ENCODE data around the gene CHCHD4. TPM values are rescaled to one million over a fixed set of nuclear protein-coding genes. Genes with fewer than 3 reads are reported as not detected.
"Not testable (repeated sequence)": the region's sequence is repeated elsewhere in the genome, so short reads cannot be mapped to it uniquely, and the experiment has no call there.

Gene CHCHD4
- polyA plus RNA-seq, 3 donors, result 6.5 to 13.8 (median 13.6) TPM

GRCh38 chr3:14113965-14114635 lies 10.6 kb downstream of the CHCHD4 start:
- Histone ChIP-seq H3K9ac (ENCODE audit: insufficient read depth, low read length, poor library complexity, severe bottlenecking) (no peak overlapping the region), H3K27me3 (ENCODE audit: control insufficient read depth in 2 of 2, insufficient read depth in 2 of 2, low read length in 2 of 2) (no peaks in the 10 kb centered on the region), H3K4me3 (replicated peaks in 1 of 3; ENCODE audit: low read depth in 2 of 3, low read length in 3 of 3) (no peak overlapping the region), H3K9me3 (replicated peaks in 1 of 2; ENCODE audit: control insufficient read depth in 1 of 2, insufficient read depth in 1 of 2, low read length in 2 of 2) (no peaks in the 10 kb centered on the region), H4K20me1 (ENCODE audit: insufficient read depth, low read length) (peaks cover 5% of the 10 kb centered on the region), H3K4me2 (replicated peaks; ENCODE audit: extremely low read depth, low read length, poor library complexity, severe bottlenecking) (no peak overlapping the region), H2AFZ (ENCODE audit: insufficient read depth, low read depth, low read length, poor library complexity, severe bottlenecking) (no peak overlapping the region), H3K27ac (ENCODE audit: low read depth in 1 of 2, low read length in 2 of 2) (no peak overlapping the region), H3K79me2 (ENCODE audit: insufficient read depth, low read length) (no peaks in the 10 kb centered on the region), H3K36me3 (replicated peaks in 1 of 2; ENCODE audit: control insufficient read depth in 1 of 2, insufficient read depth in 2 of 2, low read length in 2 of 2) (peaks cover 57 to 73% of the 10 kb centered on the region in 2 donors), H3K4me1 (ENCODE audit: control insufficient read depth in 1 of 2, insufficient read depth in 2 of 2, low read length in 2 of 2) (no peaks in the 10 kb centered on the region)
- Mint-ChIP-seq H3K4me1 (peaks cover 6% of the 10 kb centered on the region), H3K4me3 (no peak overlapping the region), H3K9me3 (peaks cover 0 to 3% (median 0%) of the 10 kb centered on the region in 7 donors), H3K27ac (no peak overlapping the region), H3K27me3 (ENCODE audit: low read depth in 3 of 3) (no peaks in the 10 kb centered on the region), H3K36me3 (peaks cover 63 to 66% of the 10 kb centered on the region in 2 donors)
- no peak for TF ChIP-seq CTCF (IDR thresholded peaks at IDR 0.05)
- intact Hi-C loops (cut with micrococcal nuclease), result no loop called here
- no peak for DNase-seq
- 98% methylated on average over 6 of the region's 7 CpGs for WGBS (ENCODE audit: insufficient coverage)

- H3K27ac Mint-ChIP-seq, result no peak overlapping the region
- DNase-seq, result no peak
Measured at GRCh38 chr3:14110699-14111098, 14.0 kb downstream of the CHCHD4 start.

GRCh38 chr3:14109821-14110220 lies 14.8 kb downstream of the CHCHD4 start:
- H3K4me3 ChIP-seq (replicated peaks in 1 of 3; ENCODE audit: low read depth in 2 of 3, low read length in 3 of 3); H3K4me1 Mint-ChIP-seq; H3K27ac ChIP-seq (ENCODE audit: low read depth in 1 of 2, low read length in 2 of 2); H3K27ac Mint-ChIP-seq; H3K9ac ChIP-seq (ENCODE audit: insufficient read depth, low read length, poor library complexity, severe bottlenecking); H3K27me3 ChIP-seq (ENCODE audit: control insufficient read depth in 2 of 2, insufficient read depth in 2 of 2, low read length in 2 of 2); H3K4me3 Mint-ChIP-seq; DNase-seq; intact Hi-C loops (cut with micrococcal nuclease); H4K20me1 ChIP-seq (ENCODE audit: insufficient read depth, low read length); H3K79me2 ChIP-seq (ENCODE audit: insufficient read depth, low read length); H2AFZ ChIP-seq (ENCODE audit: insufficient read depth, low read depth, low read length, poor library complexity, severe bottlenecking); H3K4me1 ChIP-seq (ENCODE audit: control insufficient read depth in 1 of 2, insufficient read depth in 2 of 2, low read length in 2 of 2); H3K4me2 ChIP-seq (replicated peaks; ENCODE audit: extremely low read depth, low read length, poor library complexity, severe bottlenecking); H3K27me3 Mint-ChIP-seq (ENCODE audit: low read depth in 3 of 3); H3K9me3 ChIP-seq (replicated peaks in 1 of 2; ENCODE audit: control insufficient read depth in 1 of 2, insufficient read depth in 1 of 2, low read length in 2 of 2); H3K9me3 Mint-ChIP-seq: not testable (repeated sequence)
- peaks cover 37 to 39% of the 10 kb centered on the region in 2 donors for H3K36me3 Mint-ChIP-seq
- H3K36me3 ChIP-seq (replicated peaks in 1 of 2; ENCODE audit: control insufficient read depth in 1 of 2, insufficient read depth in 2 of 2, low read length in 2 of 2), result peaks cover 33 to 44% of the 10 kb centered on the region in 2 donors
- WGBS (ENCODE audit: insufficient coverage), result 92% methylated on average over 2 of the region's 5 CpGs

More at GRCh38 chr3:14110699-14111098, 14.0 kb downstream of the CHCHD4 start:
- H3K4me3 ChIP-seq (replicated peaks in 1 of 3; ENCODE audit: low read depth in 2 of 3, low read length in 3 of 3), result no peak overlapping the region
- TF ChIP-seq CTCF (IDR thresholded peaks at IDR 0.05), result no peak
- 100% methylated on average over 1 of the region's 4 CpGs for WGBS (ENCODE audit: insufficient coverage)
- H4K20me1 ChIP-seq (ENCODE audit: insufficient read depth, low read length), result no peaks in the 10 kb centered on the region
- no peaks in the 10 kb centered on the region for H3K79me2 ChIP-seq (ENCODE audit: insufficient read depth, low read length)
- Mint-ChIP-seq H3K9me3 (peaks cover 0 to 3% (median 0%) of the 10 kb centered on the region in 7 donors), H3K27me3 (ENCODE audit: low read depth in 3 of 3) (peaks cover 0 to 3% (median 0%) of the 10 kb centered on the region in 3 donors), H3K36me3 (peaks cover 44 to 45% of the 10 kb centered on the region in 2 donors), H3K4me3 (no peak overlapping the region), H3K4me1 (no peaks in the 10 kb centered on the region)
- H2AFZ ChIP-seq (ENCODE audit: insufficient read depth, low read depth, low read length, poor library complexity, severe bottlenecking), result no peak overlapping the region
- no peaks in the 10 kb centered on the region for H3K4me1 ChIP-seq (ENCODE audit: control insufficient read depth in 1 of 2, insufficient read depth in 2 of 2, low read length in 2 of 2)
- no peak overlapping the region for H3K4me2 ChIP-seq (replicated peaks; ENCODE audit: extremely low read depth, low read length, poor library complexity, severe bottlenecking)
- intact Hi-C loops (cut with micrococcal nuclease), result no loop called here
- H3K36me3 ChIP-seq (replicated peaks in 1 of 2; ENCODE audit: control insufficient read depth in 1 of 2, insufficient read depth in 2 of 2, low read length in 2 of 2), result peaks cover 41 to 53% of the 10 kb centered on the region in 2 donors
- no peak overlapping the region for H3K27ac ChIP-seq (ENCODE audit: low read depth in 1 of 2, low read length in 2 of 2)
- H3K9ac ChIP-seq (ENCODE audit: insufficient read depth, low read length, poor library complexity, severe bottlenecking), result no peak overlapping the region
- H3K9me3 ChIP-seq (replicated peaks in 1 of 2; ENCODE audit: control insufficient read depth in 1 of 2, insufficient read depth in 1 of 2, low read length in 2 of 2), result no peaks in the 10 kb centered on the region
- no peaks in the 10 kb centered on the region for H3K27me3 ChIP-seq (ENCODE audit: control insufficient read depth in 2 of 2, insufficient read depth in 2 of 2, low read length in 2 of 2)
